ENCODE results near the gene LTBP1.

- TF ChIP-seq POLR2A (IDR thresholded peaks at IDR 0.05; ENCODE audit: low read depth, low read length) = no peak
- TF ChIP-seq POLR2AphosphoS5 (IDR thresholded peaks at IDR 0.05; ENCODE audit: low read depth, low read length) = no peak
Measured at GRCh38 chr2:33121416-33121815, 174.7 kb downstream of the LTBP1 start.

All from GM12892 (cell line).